Pulmonary artery endothelial cell (primary cell): ENCODE measurements around the gene FMNL2. TPM values are rescaled to one million over a fixed set of nuclear protein-coding genes. Genes with fewer than 3 reads are reported as not detected.

Experiments
- DNase-seq: peaks from one replicate; pipeline ENCODE4 v3.0.0-alpha.2; 2011; ENCODE audit warnings: low read depth, low spot score
- total RNA-seq: library from RNA; depleted of rRNA; stranded (reverse); fragments of >200 nt; gene quantifications from 2 replicates; pipeline ENCODE4 v1.2.3, GENCODE V29; 2014

Gene FMNL2
- total RNA-seq, 1 donor from 2014 or later = 26.6 TPM

DNA sequence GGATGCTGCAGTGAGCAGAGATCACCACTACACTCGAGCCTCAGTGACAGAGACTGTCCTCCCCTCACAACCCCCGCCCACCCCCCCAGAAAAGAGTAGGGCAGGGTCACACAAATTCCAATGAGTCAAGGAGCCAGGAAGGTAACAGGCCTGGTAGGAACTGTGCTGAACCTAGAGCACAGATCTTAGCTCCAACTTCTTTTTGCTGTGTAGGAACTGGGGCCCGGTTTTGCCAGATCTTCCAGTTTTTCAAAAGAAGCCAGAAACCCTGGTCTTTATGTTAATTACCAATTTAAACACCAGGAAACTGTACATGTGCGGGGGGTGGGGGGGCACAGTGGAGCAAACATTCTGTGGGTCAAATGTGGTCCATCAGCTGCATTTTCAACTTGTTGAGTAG is 311.3 kb downstream of the FMNL2 start:
- DNase-seq = no peak

GRCh38 chr2:152646775-152647174 is 311.8 kb downstream of the FMNL2 start:
- DNase-seq = no peak

DNA sequence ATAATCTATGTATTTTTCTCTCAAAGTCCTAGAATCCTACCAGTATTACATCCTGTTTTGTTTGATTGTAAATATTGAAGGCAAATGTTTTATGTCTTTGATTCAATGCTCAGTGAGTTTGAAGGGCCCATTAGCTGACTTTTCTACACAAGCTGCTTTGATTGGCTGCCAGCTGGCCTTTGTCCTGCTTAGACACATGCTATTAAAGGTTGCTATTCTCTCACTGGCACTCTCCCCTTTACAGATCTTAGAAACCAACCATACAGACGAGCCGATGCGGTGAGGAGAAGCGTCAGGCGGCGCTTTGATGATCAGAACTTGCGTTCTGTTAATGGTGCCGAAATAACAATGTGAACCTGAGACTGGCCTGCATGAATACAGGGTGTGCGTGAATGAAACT is 312.6 kb downstream of the FMNL2 start:
- no peak for DNase-seq

- no peak for DNase-seq
Observed at GRCh38 chr2:152648336-152648735, 313.4 kb downstream of the FMNL2 start.

- no peak for DNase-seq
Observed at GRCh38 chr2:152649997-152650396, 315.0 kb downstream of the FMNL2 start.

DNA sequence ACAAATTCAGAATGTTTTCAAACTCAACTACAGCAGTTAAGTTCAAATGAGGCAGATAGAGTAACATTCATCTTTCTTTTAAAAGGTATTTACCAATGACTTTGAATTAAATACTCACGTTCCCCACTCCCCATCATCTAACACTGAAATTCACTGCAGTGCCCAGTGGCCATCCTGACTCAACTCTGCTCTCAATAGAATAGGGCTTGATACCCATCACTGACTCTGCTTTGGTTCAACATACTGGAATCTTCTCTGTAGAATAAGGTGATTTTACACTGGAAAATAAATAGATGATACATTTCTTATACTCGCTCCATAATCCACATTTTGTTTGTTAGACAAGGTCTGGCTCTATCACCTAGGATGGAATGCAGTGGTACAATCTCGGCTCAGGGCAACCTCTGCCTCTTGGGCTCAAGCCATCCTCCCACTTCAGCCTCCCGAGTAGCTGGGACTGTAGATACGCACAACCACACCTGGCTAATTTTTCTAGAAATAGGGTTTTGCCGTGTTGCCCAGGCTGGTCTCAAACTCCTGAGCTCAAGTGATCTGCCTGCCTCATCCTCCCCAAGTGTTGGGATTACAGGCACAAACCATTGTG is 315.9 kb downstream of the FMNL2 start:
- no peak for DNase-seq

GRCh38 chr2:152651834-152652233 is 316.9 kb downstream of the FMNL2 start:
- no peak for DNase-seq

DNA sequence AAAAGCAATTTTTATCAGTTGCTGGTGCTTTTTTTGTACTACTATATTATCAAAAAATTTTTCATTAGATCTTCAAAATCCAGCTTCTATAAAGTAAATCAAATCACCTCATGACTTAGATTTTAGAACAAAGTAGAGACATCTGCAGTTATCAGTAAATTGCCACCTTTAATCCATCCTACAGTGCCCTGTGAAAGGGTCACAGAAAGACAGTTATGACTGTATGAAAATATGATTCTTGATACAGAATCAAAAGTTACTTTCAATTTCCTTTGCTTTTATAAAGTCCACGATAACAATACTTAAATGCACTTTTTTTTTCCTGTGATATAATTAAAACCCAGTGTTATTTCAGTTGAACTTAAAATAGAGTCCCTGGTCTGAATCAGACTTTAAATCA is 320.9 kb downstream of the FMNL2 start:
- no peak for DNase-seq

DNA sequence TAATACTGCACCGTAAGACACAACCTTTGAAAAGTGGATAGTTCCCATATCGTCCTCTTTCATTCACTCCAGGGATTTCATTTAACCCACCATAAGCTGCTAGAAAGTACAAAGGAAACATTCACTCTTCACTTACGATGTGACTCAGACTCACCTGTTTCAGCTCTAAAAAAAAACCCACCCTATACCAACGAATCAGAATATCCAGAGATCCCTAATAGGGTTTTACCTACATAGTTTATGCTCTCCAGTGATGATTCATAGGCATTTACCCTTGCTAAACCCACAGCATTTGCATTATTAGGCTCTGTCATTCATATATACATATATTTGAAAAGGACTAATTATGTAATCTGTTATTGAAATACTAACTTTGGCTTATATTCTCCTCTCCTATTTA is 322.1 kb downstream of the FMNL2 start:
- DNase-seq = no peak

DNA sequence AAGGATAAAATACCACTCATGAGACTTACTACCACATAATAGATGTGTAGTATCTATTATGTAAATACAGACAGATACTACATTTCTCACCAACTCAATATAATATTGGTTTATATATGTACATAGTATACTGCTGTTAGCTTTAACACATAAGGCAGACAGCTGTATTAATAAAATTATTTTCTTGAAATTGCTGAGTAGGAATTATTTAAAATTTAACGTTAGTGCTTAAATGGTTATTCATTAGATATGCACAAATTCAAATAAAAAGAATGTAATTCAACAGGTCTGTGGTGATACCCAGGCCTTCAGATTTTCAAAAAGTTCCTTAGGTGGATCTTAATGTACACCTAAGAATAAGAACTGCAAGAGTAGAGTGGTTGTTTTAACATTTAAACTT is 323.2 kb downstream of the FMNL2 start:
- DNase-seq = no peak

GRCh38 chr2:152661076-152661475 is 326.1 kb downstream of the FMNL2 start:
- no peak for DNase-seq

DNA sequence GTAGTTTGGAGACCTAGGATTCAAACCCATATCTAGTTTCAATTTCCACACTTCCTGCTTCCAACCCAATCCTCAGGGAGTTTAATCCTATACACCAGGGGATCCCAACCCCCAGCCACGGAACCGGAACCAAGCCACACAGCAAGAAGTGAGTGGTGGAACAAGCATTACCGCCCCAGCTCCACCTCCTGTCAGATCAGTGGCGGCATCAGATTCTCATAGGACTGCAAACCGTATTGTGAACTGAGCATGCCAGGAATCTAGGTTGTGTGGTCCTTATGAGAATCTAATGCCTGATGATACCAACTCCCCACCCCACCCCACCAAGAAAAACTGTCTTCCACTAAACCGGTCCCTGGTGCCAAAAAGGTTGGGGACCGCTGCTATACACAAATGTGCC is 329.8 kb downstream of the FMNL2 start:
- no peak for DNase-seq

GRCh38 chr2:152674334-152674733 is 339.4 kb downstream of the FMNL2 start:
- no peak for DNase-seq

DNA sequence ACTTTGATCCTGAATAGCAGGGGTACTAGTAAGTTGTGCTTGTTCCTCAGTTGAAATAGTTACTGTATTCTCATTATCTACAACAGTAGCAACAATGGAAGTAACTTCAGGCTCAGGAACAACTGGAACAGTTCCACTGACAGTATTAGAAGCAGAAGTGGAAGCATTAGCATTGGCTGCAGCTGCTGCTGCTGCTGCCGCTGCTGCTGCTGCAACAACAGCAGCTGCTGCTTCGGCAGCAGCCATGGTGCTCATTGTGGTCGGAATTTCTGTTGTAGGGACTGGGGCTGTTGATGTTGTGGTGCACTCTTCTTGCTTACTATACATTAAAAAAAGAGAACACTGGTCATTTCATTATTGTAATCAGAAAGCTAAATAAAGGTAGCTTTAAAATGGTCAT is 341.5 kb downstream of the FMNL2 start:
- no peak for DNase-seq

- DNase-seq = no peak
Observed at GRCh38 chr2:152678808-152679207, 343.8 kb downstream of the FMNL2 start.

GRCh38 chr2:152682663-152683062 is 347.7 kb downstream of the FMNL2 start:
- no peak for DNase-seq

- DNase-seq = no peak
Observed at GRCh38 chr2:152683400-152683799, 348.4 kb downstream of the FMNL2 start.

GRCh38 chr2:152686321-152686720 is 351.3 kb downstream of the FMNL2 start:
- DNase-seq = no peak

GRCh38 chr2:152693033-152693432 is 358.1 kb downstream of the FMNL2 start:
- no peak for DNase-seq

GRCh38 chr2:152694161-152694661 is 359.2 kb downstream of the FMNL2 start:
- no peak for DNase-seq

GRCh38 chr2:152695763-152696162 is 360.8 kb downstream of the FMNL2 start:
- no peak for DNase-seq

- DNase-seq = no peak
Observed at GRCh38 chr2:152696476-152696875, 361.5 kb downstream of the FMNL2 start.
